ENCODE measurements around the gene PAMR1.
A peak's percentile ranks its signal among the peaks of the same experiment; 100 is the strongest.
"Not testable (repeated sequence)": the region's sequence is repeated elsewhere in the genome, so short reads cannot be mapped to it uniquely, and the experiment has no call there.

Gene PAMR1

GRCh38 chr11:35553831-35554230 lies 28.4 kb upstream of the PAMR1 start:
- no peak for TF ChIP-seq CTCF (IDR thresholded peaks at IDR 0.05; ENCODE audit: insufficient read depth, low read length, missing control alignments)
- no peak overlapping the region for H3K4me3 ChIP-seq (ENCODE audit: low read depth, low read length)
- DNase-seq (ENCODE audit: low read depth, low spot score) = peak; percentile 98
- CTCF ChIA-PET = no interaction called here
- POLR2A ChIA-PET = no interaction called here

- DNase-seq (ENCODE audit: low read depth, low spot score) = no peak
- no peak for TF ChIP-seq CTCF (IDR thresholded peaks at IDR 0.05; ENCODE audit: insufficient read depth, low read length, missing control alignments)
- ChIA-PET POLR2A (no interaction called here), CTCF (interaction anchor here (1.0 to 1.2 kb wide), 2 partner anchors 9 to 65 kb away, joined by 3 read pairs; no protein-coding TSS in a partner anchor)
- H3K4me3 ChIP-seq (ENCODE audit: low read depth, low read length) = no peak overlapping the region
Measured at GRCh38 chr11:35553021-35553420, 27.6 kb upstream of the PAMR1 start.

GRCh38 chr11:35552616-35553015 lies 27.2 kb upstream of the PAMR1 start:
- ChIA-PET POLR2A (no interaction called here), CTCF (interaction anchor here (0.7 to 1.7 kb wide), 4 partner anchors 8 to 65 kb away, joined by 3 to 4 read pairs (median 3); no protein-coding TSS in a partner anchor)
- no peak for DNase-seq (ENCODE audit: low read depth, low spot score)
- no peak for TF ChIP-seq CTCF (IDR thresholded peaks at IDR 0.05; ENCODE audit: insufficient read depth, low read length, missing control alignments)
- H3K4me3 ChIP-seq (ENCODE audit: low read depth, low read length) = no peak overlapping the region

- no peak for DNase-seq (ENCODE audit: low read depth, low spot score)
- CTCF ChIA-PET = interaction anchor here (0.8 to 1.7 kb wide), 2 partner anchors 21 to 63 kb away, joined by 3 to 4 read pairs; no protein-coding TSS in a partner anchor
- POLR2A ChIA-PET = interaction anchor here (1.5 to 1.8 kb wide), 3 partner anchors 25 to 67 kb away, joined by 3 to 10 read pairs (median 5); partner anchors contain the start of gene PAMR1
Measured at GRCh38 chr11:35550374-35551036, 25.1 kb upstream of the PAMR1 start.

GRCh38 chr11:35549787-35550186 lies 24.4 kb upstream of the PAMR1 start:
- ChIA-PET CTCF (no interaction called here), POLR2A (interaction anchor here (0.5 to 1.8 kb wide), 5 partner anchors 20 to 68 kb away, joined by 3 to 10 read pairs (median 3); partner anchors contain the start of gene PAMR1)
- DNase-seq (ENCODE audit: low read depth, low spot score) = peak; percentile 97
- TF ChIP-seq CTCF (IDR thresholded peaks at IDR 0.05; ENCODE audit: insufficient read depth, low read length, missing control alignments) = no peak
- no peak overlapping the region for H3K4me3 ChIP-seq (ENCODE audit: low read depth, low read length)

More at GRCh38 chr11:35550374-35551036, 25.1 kb upstream of the PAMR1 start:
- H3K4me3 ChIP-seq (ENCODE audit: low read depth, low read length) = no peak overlapping the region
- no peak for TF ChIP-seq CTCF (IDR thresholded peaks at IDR 0.05; ENCODE audit: insufficient read depth, low read length, missing control alignments)

GRCh38 chr11:35548925-35549561 lies 23.6 kb upstream of the PAMR1 start:
- TF ChIP-seq CTCF (IDR thresholded peaks at IDR 0.05; ENCODE audit: insufficient read depth, low read length, missing control alignments) = no peak
- DNase-seq (ENCODE audit: low read depth, low spot score) = no peak
- ChIA-PET POLR2A (interaction anchor here (0.5 to 1.8 kb wide), 5 partner anchors 19 to 69 kb away, joined by 3 to 10 read pairs (median 3); partner anchors contain the start of gene PAMR1), CTCF (interaction anchor here (1.7 kb wide), 1 partner anchor 34 kb away, joined by 4 read pairs; no protein-coding TSS in a partner anchor)
- H3K4me3 ChIP-seq (ENCODE audit: low read depth, low read length) = no peak overlapping the region

- DNase-seq (ENCODE audit: low read depth, low spot score); H3K4me3 ChIP-seq (ENCODE audit: low read depth, low read length); POLR2A ChIA-PET: not testable (repeated sequence)
- CTCF ChIA-PET = interaction anchor here (1.1 to 1.7 kb wide), 2 partner anchors 33 to 68 kb away, joined by 3 to 4 read pairs; no protein-coding TSS in a partner anchor
Measured at GRCh38 chr11:35547995-35548394, 22.6 kb upstream of the PAMR1 start.
